Heart left ventricle (tissue), 13 donors: ENCODE results near the gene DNAJC5.

Experiments
- CTCF ChIP-seq, 12 donors: fragments of 200-600 bp; sonication (generic) in 4 of 12; IDR thresholded peaks; one replicate each; pipeline versions ENCODE4 v1.5.0 to v1.8.0; 2018 to 2022; ENCODE audit warnings: antibody characterized with exemption in 12 of 12, mild to moderate bottlenecking in 5 of 12
- POLR2A ChIP-seq, 2 donors: fragments of 450-650 bp; IDR thresholded peaks; one replicate each; pipeline ENCODE4 v1.6.1; 2017; ENCODE audit warnings: antibody characterized with exemption in 2 of 2, mild to moderate bottlenecking in 2 of 2, moderate library complexity in 2 of 2
- donor health status: ischemic (EF 13 %, LVEDD 7.1; RV severe dilation, severe dysfunction).
- donor health status: DM: no; HTN: yes; CAD: no.
- donor health status: DM: no; HTN: no; CAD: no.
- donor health status: ischemic (EF 25% LVEDD 6.9; RV normal size, moderate dysfunction).
- donor health status: ischemic (EF 25% LVEDD 5.7; RV mildly dilated, moderate dysfunction).
- donor health status: ischemic (EF 35%, LVEDD 5.7; RV mildly dilated, moderate dysfunction).
- donor health status: nonischemic (EF 11% LVEDD 7.7; RV severe dilation, severe dysfunction).
- donor health status: DM: yes; HTN: yes; CAD: no.
- donor health status: PGD.
- donor health status: ischemic (EF 29% LVEDD 5.4; RV normal size, mild dysfunction).
- donor health status: nonischemic (EF 23%, LVEDD 6.1; RV moderate dilation, normal function).

GRCh38 chr20:63978319-63979228 is 83.6 kb downstream of the DNAJC5 start:
- TF ChIP-seq CTCF (IDR thresholded peaks at IDR 0.05) (peak in 1 of 12 donors; percentile 1), POLR2A (IDR thresholded peaks at IDR 0.05) (peak in 1 of 2 donors; percentile 20)
